Hepatocyte (in vitro differentiated cells): ENCODE measurements around the gene GAGE12H. TPM values are rescaled to one million over a fixed set of nuclear protein-coding genes. Genes with fewer than 3 reads are reported as not detected.
"Not testable (repeated sequence)": the region's sequence is repeated elsewhere in the genome, so short reads cannot be mapped to it uniquely, and the experiment has no call there.

Experiments
- DNase-seq: peaks from one replicate; pipeline ENCODE4 v3.0.0-alpha.2; 2016; ENCODE audit warnings: low spot score
- H2AFZ ChIP-seq: fragments of 200-600 bp; sonication (generic); 2 replicates; pipeline ENCODE4 v1.6.0; 2016; ENCODE audit warnings: antibody characterized with exemption, mild to moderate bottlenecking
- H3K27ac ChIP-seq: fragments of 200-600 bp; sonication (generic); 2 replicates; pipeline ENCODE4 v1.5.1; 2016; ENCODE audit warnings: mild to moderate bottlenecking
- H3K27me3 ChIP-seq: fragments of 200-600 bp; sonication (generic); 2 replicates; pipeline ENCODE4 v1.6.1; 2016
- H3K36me3 ChIP-seq: fragments of 200-600 bp; sonication (generic); replicated peaks from 2 replicates; pipeline ENCODE4 v1.5.1; 2016; ENCODE audit warnings: low read depth; ENCODE audit not compliant: insufficient read depth
- H3K4me1 ChIP-seq: fragments of 200-600 bp; sonication (generic); 2 replicates; pipeline ENCODE4 v1.5.1; 2016; ENCODE audit warnings: mild to moderate bottlenecking, moderate library complexity; ENCODE audit not compliant: insufficient read depth
- H3K4me2 ChIP-seq: fragments of 200-600 bp; sonication (generic); 2 replicates; pipeline ENCODE4 v1.6.0; 2016
- H3K4me3 ChIP-seq: fragments of 200-600 bp; sonication (generic); 2 replicates; pipeline ENCODE4 v1.5.1; 2016; ENCODE audit warnings: mild to moderate bottlenecking
- H3K79me2 ChIP-seq: fragments of 200-600 bp; sonication (generic); 2 replicates; pipeline ENCODE4 v1.6.0; 2017; ENCODE audit warnings: mild to moderate bottlenecking
- H3K9me2 ChIP-seq: fragments of 200-600 bp; sonication (generic); replicated peaks from 2 replicates; pipeline ENCODE4 v1.6.0; 2017; ENCODE audit warnings: mild to moderate bottlenecking; ENCODE audit not compliant: insufficient read depth
- H3K9me3 ChIP-seq: fragments of 200-600 bp; sonication (generic); 2 replicates; pipeline ENCODE4 v1.5.1; 2016; ENCODE audit warnings: low read depth, mild to moderate bottlenecking
- H4K20me1 ChIP-seq: fragments of 200-600 bp; sonication (generic); 2 replicates; pipeline ENCODE4 v1.6.0; 2016; ENCODE audit warnings: mild to moderate bottlenecking; ENCODE audit not compliant: insufficient read depth, poor library complexity, severe bottlenecking
- EZH2 ChIP-seq: fragments of 200-600 bp; sonication (generic); IDR thresholded peaks from 2 replicates; pipeline ENCODE4 v1.6.1; 2016; ENCODE audit warnings: antibody characterized with exemption, mild to moderate bottlenecking, borderline replicate concordance
- EZH2phosphoT487 ChIP-seq: fragments of 200-600 bp; sonication (generic); IDR thresholded peaks from one replicate; pipeline ENCODE4 v1.6.1; 2018; ENCODE audit warnings: antibody characterized with exemption, mild to moderate bottlenecking, low read depth, moderate library complexity; ENCODE audit not compliant: unreplicated experiment, severe bottlenecking
- WGBS: methylation state at CpG from one replicate; pipeline ENCODE4 v1.1.6; 2016; ENCODE audit warnings: low lambda C conversion rate; ENCODE audit errors: missing lambda C conversion rate; 5-methylcytosine and 5-hydroxymethylcytosine counted together
- polyA plus RNA-seq: library from polyadenylated mRNA; unstranded; fragments of >200 nt; fragmentation: Nextera tagmentation; extraction: Ambion mirVana; gene quantifications from 2 replicates; pipeline ENCODE4 v1.2.1, GENCODE V29; 2016
- total RNA-seq: library from RNA; depleted of rRNA; stranded (reverse); fragments of >200 nt; gene quantifications from 2 replicates; pipeline ENCODE4 v1.2.3, GENCODE V29; 2014
- TF ChIP-seq, protein P1 (sequence below): fragments of 200-600 bp; sonication (generic); IDR thresholded peaks from 2 replicates; pipeline ENCODE4 v1.5.1; 2016; ENCODE audit warnings: antibody characterized with exemption, mild to moderate bottlenecking; ENCODE audit not compliant: poor library complexity

GAGE12H gene
- total and polyA plus RNA-seq, 2 experiments from 2014 or later: not detected

DNA sequence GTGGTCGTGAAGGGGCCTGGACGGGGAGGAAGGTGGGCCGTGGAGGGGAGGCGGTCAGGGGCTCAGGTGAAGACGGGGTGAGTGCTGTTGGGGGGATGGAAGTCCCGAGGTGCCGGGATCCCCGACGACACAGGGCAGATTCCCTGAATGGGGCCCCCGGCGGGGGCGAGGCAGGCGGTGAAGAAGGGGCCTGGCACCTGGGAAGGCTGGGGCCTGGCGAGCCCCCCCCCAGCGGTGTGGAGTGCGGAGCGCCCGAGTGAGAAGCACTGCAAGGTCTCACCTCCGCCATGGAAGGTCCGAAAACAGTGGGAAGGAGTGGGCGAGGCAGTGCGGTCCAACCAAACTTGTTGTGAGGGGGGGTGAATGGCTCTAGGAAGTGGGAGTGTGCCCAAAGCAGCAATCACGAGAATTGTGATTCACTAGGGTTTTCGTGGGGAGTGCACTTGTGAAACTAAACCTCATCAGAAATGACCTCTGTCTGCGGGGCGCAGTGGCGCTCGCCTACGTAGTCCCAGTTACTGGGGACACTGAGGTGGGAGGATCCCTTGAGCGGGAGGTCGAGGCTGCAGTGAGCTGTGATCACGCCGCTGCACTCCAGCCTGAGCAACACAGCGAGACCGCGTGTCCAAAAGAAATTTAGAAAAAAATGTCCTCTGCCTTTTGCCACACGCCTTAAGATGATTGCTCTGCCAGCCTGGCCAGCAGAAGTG is 10.2 kb downstream of the GAGE12H start:
- WGBS: 90% methylated on average over 31 of the region's 37 CpGs
- not testable (repeated sequence) for H3K9me3 ChIP-seq, H4K20me1 ChIP-seq, H3K79me2 ChIP-seq, H3K4me3 ChIP-seq, H3K27me3 ChIP-seq, H2AFZ ChIP-seq, H3K36me3 ChIP-seq, H3K4me2 ChIP-seq, H3K4me1 ChIP-seq, H3K27ac ChIP-seq, H3K9me2 ChIP-seq
- DNase-seq: peak; percentile 33

DNA sequence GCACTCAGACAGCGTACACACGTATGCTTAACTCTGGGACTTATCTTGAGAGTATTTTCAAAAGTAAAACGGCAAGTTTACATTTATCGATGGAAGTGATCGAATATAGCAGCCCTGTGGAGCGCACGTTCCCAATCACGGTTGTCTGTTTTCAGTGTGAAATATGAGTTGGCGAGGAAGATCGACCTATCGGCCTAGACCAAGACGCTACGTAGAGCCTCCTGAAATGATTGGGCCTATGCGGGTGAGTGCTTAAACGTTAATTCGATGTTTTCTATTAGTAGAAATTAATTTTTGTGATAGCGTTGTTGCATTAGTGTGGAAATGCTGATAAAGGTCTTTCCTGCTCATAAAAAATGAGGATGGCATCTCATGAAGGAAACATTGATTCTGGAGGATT is 10.7 kb downstream of the GAGE12H start:
- H3K36me3 ChIP-seq, DNase-seq, H3K9me2 ChIP-seq, H3K27ac ChIP-seq, H3K79me2 ChIP-seq, H3K9me3 ChIP-seq, H3K4me3 ChIP-seq, H2AFZ ChIP-seq, H4K20me1 ChIP-seq, H3K4me2 ChIP-seq, H3K27me3 ChIP-seq, H3K4me1 ChIP-seq: not testable (repeated sequence)
- WGBS: 92% methylated on average over 14 of the region's 17 CpGs

DNA sequence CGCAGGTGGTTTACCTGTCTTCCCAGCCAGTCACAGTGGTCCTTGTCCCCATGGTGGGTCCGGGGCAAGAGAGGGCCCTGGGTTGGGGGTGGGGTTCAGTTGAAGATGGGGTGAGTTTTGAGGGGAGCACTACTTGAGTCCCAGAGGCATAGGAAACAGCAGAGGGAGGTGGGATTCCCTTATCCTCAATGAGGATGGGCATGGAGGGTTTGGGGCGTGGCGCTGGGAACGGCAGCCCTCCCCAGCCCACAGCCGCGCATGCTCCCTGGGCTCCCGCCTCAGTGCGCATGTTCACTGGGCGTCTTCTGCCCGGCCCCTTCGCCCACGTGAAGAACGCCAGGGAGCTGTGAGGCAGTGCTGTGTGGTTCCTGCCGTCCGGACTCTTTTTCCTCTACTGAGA is 19.0 kb downstream of the GAGE12H start, which contains the start of gene GAGE1:
Gene GAGE1, plus strand, starts transcription at position 301 of the 400 bp plus-strand sequence. CDS start 1,155 bp downstream, outside the sequence.
- not testable (repeated sequence) for H3K27ac ChIP-seq, H3K36me3 ChIP-seq, H3K4me3 ChIP-seq, H3K79me2 ChIP-seq, H3K9me3 ChIP-seq, H3K27me3 ChIP-seq, H4K20me1 ChIP-seq, H3K4me1 ChIP-seq, H3K9me2 ChIP-seq, DNase-seq, H2AFZ ChIP-seq, H3K4me2 ChIP-seq
- no CpG with 5 or more reads among the region's 16 CpGs for WGBS

DNA sequence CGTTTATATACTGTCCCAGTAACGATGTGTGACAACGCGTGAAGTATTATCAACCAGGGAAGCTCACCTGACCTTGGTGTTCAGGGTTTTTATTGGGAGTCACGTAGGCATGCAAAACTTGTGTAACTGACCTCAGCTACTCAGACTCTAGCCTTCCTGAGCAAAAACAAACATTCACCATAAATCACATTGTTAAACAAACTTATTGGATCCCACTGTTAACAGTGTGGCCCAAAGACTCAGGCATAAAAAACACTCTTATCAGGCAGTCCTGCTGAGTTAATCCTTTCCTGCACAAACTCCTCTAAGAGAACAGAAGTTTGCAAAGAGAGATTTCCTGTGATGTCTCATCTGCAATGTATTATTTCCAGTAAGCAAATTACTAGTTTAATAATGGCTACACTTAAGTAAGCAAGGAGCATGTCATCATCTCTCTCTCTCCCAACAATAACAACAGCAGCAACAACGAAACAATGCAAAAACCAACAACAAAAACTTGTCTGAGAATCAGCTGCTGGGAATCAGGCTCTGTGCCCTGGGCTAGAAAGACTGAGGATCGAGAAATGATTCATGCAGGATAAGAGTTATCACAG is 31.1 kb downstream of the GAGE12H start:
- H3K4me1 ChIP-seq: peaks cover 10% of the 10 kb centered on the region
- no peak overlapping the region for H2AFZ ChIP-seq
- 24% methylated on average over 7 of the region's 7 CpGs for WGBS
- peak overlapping the region; percentile 57 for H3K27ac ChIP-seq
- peak overlapping the region; percentile 12 for H3K4me2 ChIP-seq
- H4K20me1 ChIP-seq: no peaks in the 10 kb centered on the region
- H3K27me3 ChIP-seq: no peaks in the 10 kb centered on the region
- no peaks in the 10 kb centered on the region for H3K9me2 ChIP-seq
- no peaks in the 10 kb centered on the region for H3K36me3 ChIP-seq
- H3K4me3 ChIP-seq: no peak overlapping the region
- no peaks in the 10 kb centered on the region for H3K9me3 ChIP-seq
- peak; percentile 43 for DNase-seq
- H3K79me2 ChIP-seq: no peaks in the 10 kb centered on the region
- TF ChIP-seq EZH2phosphoT487 (no peak), EZH2 (no peak)
- TF ChIP-seq, protein P1, sequence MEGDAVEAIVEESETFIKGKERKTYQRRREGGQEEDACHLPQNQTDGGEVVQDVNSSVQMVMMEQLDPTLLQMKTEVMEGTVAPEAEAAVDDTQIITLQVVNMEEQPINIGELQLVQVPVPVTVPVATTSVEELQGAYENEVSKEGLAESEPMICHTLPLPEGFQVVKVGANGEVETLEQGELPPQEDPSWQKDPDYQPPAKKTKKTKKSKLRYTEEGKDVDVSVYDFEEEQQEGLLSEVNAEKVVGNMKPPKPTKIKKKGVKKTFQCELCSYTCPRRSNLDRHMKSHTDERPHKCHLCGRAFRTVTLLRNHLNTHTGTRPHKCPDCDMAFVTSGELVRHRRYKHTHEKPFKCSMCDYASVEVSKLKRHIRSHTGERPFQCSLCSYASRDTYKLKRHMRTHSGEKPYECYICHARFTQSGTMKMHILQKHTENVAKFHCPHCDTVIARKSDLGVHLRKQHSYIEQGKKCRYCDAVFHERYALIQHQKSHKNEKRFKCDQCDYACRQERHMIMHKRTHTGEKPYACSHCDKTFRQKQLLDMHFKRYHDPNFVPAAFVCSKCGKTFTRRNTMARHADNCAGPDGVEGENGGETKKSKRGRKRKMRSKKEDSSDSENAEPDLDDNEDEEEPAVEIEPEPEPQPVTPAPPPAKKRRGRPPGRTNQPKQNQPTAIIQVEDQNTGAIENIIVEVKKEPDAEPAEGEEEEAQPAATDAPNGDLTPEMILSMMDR: no peak

DNA sequence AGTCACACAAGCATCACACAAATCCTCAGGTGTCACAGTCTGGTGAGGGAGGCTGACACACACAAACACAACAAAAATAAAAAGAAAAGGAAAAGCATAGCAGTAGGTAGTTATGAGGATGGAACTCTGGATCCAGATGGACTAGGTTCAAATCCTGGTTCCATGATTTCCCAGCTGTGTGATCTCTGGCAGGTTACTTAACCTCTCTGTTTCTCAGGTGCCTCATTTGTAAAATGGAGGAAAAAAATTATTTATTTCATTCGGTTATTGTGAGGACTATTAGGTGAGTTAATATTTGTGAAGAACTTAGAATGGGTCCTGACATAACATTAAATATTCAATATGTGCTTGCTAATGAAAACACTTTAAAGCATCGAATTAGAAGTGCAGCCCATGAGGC is 38.8 kb downstream of the GAGE12H start:
- Histone ChIP-seq H4K20me1 (no peaks in the 10 kb centered on the region), H3K4me3 (no peak overlapping the region), H3K9me3 (no peaks in the 10 kb centered on the region), H3K4me2 (no peak overlapping the region), H3K27me3 (no peaks in the 10 kb centered on the region), H2AFZ (no peak overlapping the region), H3K27ac (no peak overlapping the region), H3K79me2 (no peaks in the 10 kb centered on the region), H3K9me2 (no peaks in the 10 kb centered on the region), H3K4me1 (no peaks in the 10 kb centered on the region), H3K36me3 (no peaks in the 10 kb centered on the region)
- TF ChIP-seq EZH2 (no peak), EZH2phosphoT487 (no peak)
- TF ChIP-seq, protein P1: no peak
- 83% methylated on average over 2 of the region's 2 CpGs for WGBS
- DNase-seq: no peak
